Measurements from ENCODE around the gene SLX4.

- TF ChIP-seq EZH2 (IDR thresholded peaks at IDR 0.05) = no peak
- TF ChIP-seq FOXP2 (optimal IDR thresholded peaks at IDR 0.05; ENCODE audit: control extremely low read depth, extremely low read length, insufficient read depth) = no peak
- no peak for TF ChIP-seq POLR2AphosphoS5 (IDR thresholded peaks at IDR 0.05; ENCODE audit: borderline replicate concordance, low read depth, low read length)
Measured at GRCh38 chr16:3645108-3645503, 33.7 kb upstream of the SLX4 start.
